KOPT-K1 (cell line): ENCODE results near the gene NBAS.
A peak's percentile ranks its signal among the peaks of the same experiment; 100 is the strongest.

Experiments used
- H3K27ac ChIP-seq: fragments of 200-600 bp; sonication (generic); 2 replicates; pipeline ENCODE4 v1.5.1; 2016; ENCODE audit warnings: antibody characterized with exemption, mild to moderate bottlenecking, low read depth, low read length; ENCODE audit not compliant: poor library complexity, severe bottlenecking
- H3K36me3 ChIP-seq: fragments of 200-600 bp; sonication (generic); 2 replicates; pipeline ENCODE4 v1.5.1; 2017; ENCODE audit warnings: antibody characterized with exemption, mild to moderate bottlenecking, low read length, moderate library complexity; ENCODE audit not compliant: insufficient read depth
- H3K9me3 ChIP-seq: fragments of 200-600 bp; sonication (generic); 2 replicates; pipeline ENCODE4 v1.5.1; 2017; ENCODE audit warnings: antibody characterized with exemption, low read length, mild to moderate bottlenecking; ENCODE audit not compliant: insufficient read depth, poor library complexity, severe bottlenecking

The NBAS gene

GRCh38 chr2:15158532-15158931 lies 402.6 kb downstream of the NBAS start:
- H3K27ac ChIP-seq: no peak overlapping the region
- H3K36me3 ChIP-seq: no peaks in the 10 kb centered on the region
- no peaks in the 10 kb centered on the region for H3K9me3 ChIP-seq

DNA sequence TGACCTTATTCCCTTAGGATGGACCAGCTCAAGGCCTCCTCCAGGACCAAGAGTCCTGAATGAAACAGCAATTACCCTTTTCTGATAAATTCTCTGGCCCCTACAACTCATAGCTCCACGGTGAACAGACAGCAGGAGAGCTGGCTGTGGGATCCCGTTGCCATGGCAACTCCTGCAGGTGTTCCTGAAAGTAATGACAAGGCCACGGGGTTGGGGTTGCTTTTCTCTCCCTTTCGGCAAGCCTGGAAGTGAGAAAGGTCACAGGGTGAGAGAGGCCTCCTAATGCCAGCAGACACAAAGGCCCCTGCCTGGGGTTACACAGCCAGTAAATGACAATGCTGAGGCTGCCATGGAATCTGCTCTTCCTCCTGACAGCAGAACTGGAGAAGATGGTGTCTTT lies 403.0 kb downstream of the NBAS start:
- Histone ChIP-seq H3K36me3 (no peaks in the 10 kb centered on the region), H3K9me3 (no peaks in the 10 kb centered on the region), H3K27ac (no peak overlapping the region)

- no peaks in the 10 kb centered on the region for H3K9me3 ChIP-seq
- H3K27ac ChIP-seq: no peak overlapping the region
Observed at GRCh38 chr2:15155959-15156574, 405.1 kb downstream of the NBAS start.

DNA sequence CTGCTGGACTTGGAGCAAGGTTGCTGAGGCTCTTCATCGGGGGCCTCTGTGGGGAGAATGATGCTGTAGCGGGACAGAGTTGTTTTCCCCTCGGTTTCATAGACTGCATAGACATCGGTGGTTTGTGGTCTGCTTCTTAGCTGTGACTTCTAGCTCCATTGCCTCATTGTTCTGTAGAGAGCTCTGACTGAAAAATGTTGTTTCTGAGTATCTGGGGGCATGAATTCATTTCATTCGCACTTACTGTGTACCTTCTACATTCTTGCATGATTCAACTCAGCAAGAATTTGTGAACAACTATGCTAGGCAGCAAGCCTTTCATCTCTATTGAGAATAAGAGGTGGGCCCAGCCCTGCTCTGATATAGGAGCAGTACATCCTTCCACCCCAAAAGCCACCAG lies 406.8 kb downstream of the NBAS start:
- H3K36me3 ChIP-seq: no peaks in the 10 kb centered on the region

More at GRCh38 chr2:15155959-15156574, 405.1 kb downstream of the NBAS start:
- no peaks in the 10 kb centered on the region for H3K36me3 ChIP-seq

DNA sequence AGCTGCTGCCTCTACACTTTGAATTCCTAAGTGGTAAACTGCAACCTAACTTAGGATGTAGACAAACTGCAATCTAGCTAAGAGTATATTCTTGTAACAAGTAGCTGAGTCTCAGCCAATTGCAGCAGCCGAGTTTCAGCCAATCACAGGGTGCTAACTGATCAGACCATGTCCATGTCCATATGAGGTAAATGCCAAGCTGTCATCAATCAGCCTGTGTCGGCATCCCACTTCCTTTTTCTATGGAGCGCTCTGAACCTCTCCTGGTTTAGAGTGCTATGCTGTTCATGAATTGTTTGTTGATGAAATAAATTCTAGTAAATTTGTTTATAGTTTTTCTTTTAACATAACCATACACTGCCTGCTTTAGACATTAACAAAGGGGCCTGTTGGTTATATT lies 408.8 kb downstream of the NBAS start:
- Histone ChIP-seq H3K36me3 (no peaks in the 10 kb centered on the region), H3K9me3 (no peaks in the 10 kb centered on the region), H3K27ac (no peak overlapping the region)

More for the DNA sequence above, 406.8 kb downstream of the NBAS start:
- H3K27ac ChIP-seq: no peak overlapping the region
- no peaks in the 10 kb centered on the region for H3K9me3 ChIP-seq

- H3K36me3 ChIP-seq: no peaks in the 10 kb centered on the region
- no peak overlapping the region for H3K27ac ChIP-seq
- H3K9me3 ChIP-seq: no peaks in the 10 kb centered on the region
Observed at GRCh38 chr2:15149063-15149462, 412.1 kb downstream of the NBAS start.

DNA sequence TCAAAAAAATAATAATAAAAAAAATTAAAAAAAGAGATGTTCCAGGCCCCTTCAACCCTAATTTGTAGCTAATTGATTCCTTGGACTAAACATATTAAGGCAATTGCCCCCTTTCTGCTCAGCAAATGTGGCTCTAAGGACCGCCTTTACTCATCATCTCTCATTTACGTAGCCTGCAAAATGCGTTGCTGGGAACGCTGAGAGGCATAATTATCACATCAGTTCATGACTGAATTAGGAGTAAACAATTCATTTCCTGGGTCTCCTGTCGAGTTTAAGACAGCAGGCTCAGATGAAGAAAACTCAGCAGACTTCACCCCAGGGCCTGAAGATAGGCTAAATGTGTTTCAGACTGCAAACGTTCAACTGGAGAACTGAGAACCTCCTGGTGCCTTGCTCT lies 413.5 kb downstream of the NBAS start:
- Histone ChIP-seq H3K36me3 (no peaks in the 10 kb centered on the region), H3K27ac (no peak overlapping the region), H3K9me3 (no peaks in the 10 kb centered on the region)

- H3K27ac ChIP-seq: no peak overlapping the region
- H3K9me3 ChIP-seq: no peaks in the 10 kb centered on the region
- H3K36me3 ChIP-seq: no peaks in the 10 kb centered on the region
Observed at GRCh38 chr2:15146960-15147359, 414.2 kb downstream of the NBAS start.

DNA sequence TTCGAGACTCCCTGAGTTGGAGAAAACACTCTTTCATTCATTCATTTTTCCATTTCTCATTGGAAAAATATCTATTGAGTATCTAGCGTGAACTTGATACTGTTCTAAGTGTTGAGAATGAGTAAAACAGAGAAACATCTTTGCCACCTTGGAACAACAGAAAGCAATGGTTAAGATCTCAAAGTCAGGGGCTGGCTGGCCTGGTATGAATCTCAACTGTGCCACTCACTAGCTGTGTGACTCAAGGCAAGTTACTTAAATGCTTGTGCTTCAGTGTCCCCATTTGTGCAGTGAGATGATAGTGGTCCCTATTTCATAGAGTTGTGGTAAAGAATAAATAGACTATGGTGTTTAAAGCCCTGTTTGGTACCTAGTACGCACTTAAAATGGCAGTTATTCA lies 415.2 kb downstream of the NBAS start:
- H3K9me3 ChIP-seq: peaks cover 6% of the 10 kb centered on the region
- H3K27ac ChIP-seq: no peak overlapping the region
- no peaks in the 10 kb centered on the region for H3K36me3 ChIP-seq

DNA sequence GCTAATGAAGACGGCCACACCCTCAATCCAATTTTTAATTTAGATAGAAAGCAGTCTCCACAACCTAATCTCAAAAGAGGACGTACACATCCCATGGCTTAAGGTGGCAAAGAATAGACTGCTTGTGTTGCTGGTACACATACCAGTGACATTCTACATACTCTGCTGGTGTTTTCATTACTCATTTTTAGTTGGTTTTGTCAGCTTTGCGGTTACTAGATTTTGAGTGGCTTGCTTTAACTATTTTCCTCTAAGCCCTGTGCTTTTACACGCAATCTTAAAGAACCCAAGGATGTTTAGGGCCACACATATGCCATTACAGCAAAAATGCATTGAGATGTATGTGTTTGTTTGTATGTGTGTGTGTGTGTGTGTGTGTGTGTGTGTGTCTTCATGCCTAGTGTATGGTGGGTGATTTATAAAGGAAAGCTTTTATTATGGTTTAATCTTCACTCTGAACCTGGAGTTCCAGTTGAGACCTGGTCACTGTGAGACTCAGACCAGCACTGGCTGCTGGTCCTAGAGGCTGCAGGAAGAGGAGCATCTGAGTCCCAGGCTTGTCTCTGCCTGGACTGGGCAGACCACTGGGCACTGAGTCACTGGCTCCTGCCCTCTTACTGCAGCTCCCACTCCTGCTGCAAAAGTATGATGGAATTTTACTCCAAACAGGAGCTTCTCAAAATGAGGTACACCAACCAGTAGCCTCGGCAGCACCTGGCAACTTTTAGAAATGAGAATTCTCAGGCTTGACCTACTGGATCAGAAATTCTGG lies 415.9 kb downstream of the NBAS start:
- Histone ChIP-seq H3K9me3 (peaks cover 6% of the 10 kb centered on the region), H3K36me3 (no peaks in the 10 kb centered on the region), H3K27ac (no peak overlapping the region)

- peak overlapping the region; percentile 30 for H3K27ac ChIP-seq
- no peaks in the 10 kb centered on the region for H3K36me3 ChIP-seq
- peaks cover 10% of the 10 kb centered on the region for H3K9me3 ChIP-seq
Observed at GRCh38 chr2:15142069-15142689, 419.0 kb downstream of the NBAS start.

DNA sequence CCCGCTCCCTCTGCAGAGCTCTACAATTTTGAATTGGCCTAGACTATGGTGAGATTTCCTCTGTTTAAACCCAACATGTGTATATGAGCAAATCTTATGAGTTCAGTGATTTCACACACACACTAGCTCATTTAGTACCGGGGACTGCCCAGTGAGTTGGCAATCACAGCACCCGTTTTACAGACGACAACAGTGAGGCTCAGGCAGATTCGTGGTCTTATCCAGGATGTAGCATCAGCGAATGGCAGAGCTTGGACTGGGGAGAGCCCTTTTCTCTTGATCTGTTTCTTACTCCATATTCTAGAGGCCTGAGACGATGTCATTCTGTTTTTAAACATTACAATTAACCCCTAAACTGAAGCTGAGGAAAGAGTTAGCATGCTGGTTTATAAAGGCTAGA lies 419.9 kb downstream of the NBAS start:
- Histone ChIP-seq H3K27ac (no peak overlapping the region), H3K9me3 (peaks cover 10% of the 10 kb centered on the region), H3K36me3 (no peaks in the 10 kb centered on the region)

- Histone ChIP-seq H3K36me3 (no peaks in the 10 kb centered on the region), H3K27ac (no peak overlapping the region), H3K9me3 (peaks cover 10% of the 10 kb centered on the region)
Observed at GRCh38 chr2:15136639-15137038, 424.5 kb downstream of the NBAS start.

DNA sequence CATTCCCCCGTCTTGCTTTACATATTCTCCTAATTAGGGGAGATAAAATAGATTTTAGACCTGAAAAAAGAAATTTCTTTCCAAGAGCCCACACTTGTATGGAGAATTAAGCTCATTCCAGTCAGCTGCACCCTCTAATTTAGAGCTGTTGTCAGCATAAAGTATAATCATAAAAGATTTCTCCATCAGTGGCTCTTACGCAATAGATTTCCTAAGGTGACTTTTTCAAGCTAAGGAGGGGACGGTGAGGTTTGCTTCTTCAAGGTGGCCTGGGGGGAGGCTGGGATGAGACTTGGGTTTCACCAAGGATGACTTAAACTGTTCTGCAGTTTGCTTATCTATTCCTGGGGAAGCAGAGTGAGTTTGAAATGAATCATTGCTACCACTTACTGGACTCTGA lies 426.2 kb downstream of the NBAS start:
- Histone ChIP-seq H3K9me3 (peaks cover 2% of the 10 kb centered on the region), H3K36me3 (no peaks in the 10 kb centered on the region), H3K27ac (no peak overlapping the region)

DNA sequence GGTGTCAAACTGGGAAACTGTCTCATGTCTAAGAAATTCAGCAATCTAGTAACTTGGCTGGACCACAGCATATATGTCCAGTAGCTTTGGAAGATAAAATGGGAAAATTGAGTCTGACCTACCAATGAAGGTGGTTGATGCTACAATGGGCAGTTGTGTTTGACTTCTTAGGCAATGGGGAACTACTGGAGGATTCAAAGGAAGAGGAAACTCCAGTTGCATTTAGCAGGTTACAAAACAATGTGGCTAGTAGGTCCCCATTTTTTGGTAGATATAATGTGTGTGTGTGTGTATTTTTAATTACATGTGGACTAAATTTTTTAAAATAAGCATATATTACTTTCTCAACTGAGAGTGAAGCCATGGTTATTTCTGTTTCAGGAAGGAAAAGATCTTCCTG lies 427.7 kb downstream of the NBAS start:
- H3K27ac ChIP-seq: no peak overlapping the region
- H3K36me3 ChIP-seq: no peaks in the 10 kb centered on the region
- H3K9me3 ChIP-seq: no peaks in the 10 kb centered on the region
